Measurements from ENCODE around the gene NKAIN2. TPM values are rescaled to one million over a fixed set of nuclear protein-coding genes. Genes with fewer than 3 reads are reported as not detected.

NKAIN2 gene
- polyA plus RNA-seq, 10 donors, result 5.3 to 9.9 (median 7.2) TPM

- DNase-seq, result no peak
Measured at GRCh38 chr6:123806561-123806960, 2.9 kb downstream of the NKAIN2 start.

GRCh38 chr6:123808556-123808955 lies 4.9 kb downstream of the NKAIN2 start:
- no peak for DNase-seq

GRCh38 chr6:123810214-123810613 lies 6.5 kb downstream of the NKAIN2 start:
- DNase-seq, result no peak

- no peak for DNase-seq
Measured at GRCh38 chr6:123810948-123811347, 7.3 kb downstream of the NKAIN2 start.

- DNase-seq, result no peak
Measured at GRCh38 chr6:123811378-123811777, 7.7 kb downstream of the NKAIN2 start.

GRCh38 chr6:123812621-123813020 lies 9.0 kb downstream of the NKAIN2 start:
- DNase-seq, result no peak

GRCh38 chr6:123821112-123821511 lies 17.4 kb downstream of the NKAIN2 start:
- DNase-seq, result no peak

GRCh38 chr6:123829302-123829953 lies 25.8 kb downstream of the NKAIN2 start:
- DNase-seq, result peak in 1 of 3 donors; percentile 30

- no peak for DNase-seq
Measured at GRCh38 chr6:123830120-123830519, 26.5 kb downstream of the NKAIN2 start.

GRCh38 chr6:123838505-123839234 lies 35.0 kb downstream of the NKAIN2 start:
- no peak for DNase-seq

- no peak for DNase-seq
Measured at GRCh38 chr6:123841067-123841896, 37.6 kb downstream of the NKAIN2 start.

- DNase-seq, result no peak
Measured at GRCh38 chr6:123844011-123844410, 40.3 kb downstream of the NKAIN2 start.

- no peak for DNase-seq
Measured at GRCh38 chr6:123848347-123848746, 44.7 kb downstream of the NKAIN2 start.

GRCh38 chr6:123849406-123849805 lies 45.7 kb downstream of the NKAIN2 start:
- DNase-seq, result no peak

GRCh38 chr6:123850555-123850954 lies 46.9 kb downstream of the NKAIN2 start:
- no peak for DNase-seq

- DNase-seq, result no peak
Measured at GRCh38 chr6:123854201-123854600, 50.5 kb downstream of the NKAIN2 start.

- DNase-seq, result no peak
Measured at GRCh38 chr6:123855506-123855905, 51.8 kb downstream of the NKAIN2 start.

- no peak for DNase-seq
Measured at GRCh38 chr6:123859291-123859690, 55.6 kb downstream of the NKAIN2 start.

- DNase-seq, result peak; percentile 13 to 61 (median 36)
Measured at GRCh38 chr6:123869334-123869733, 65.7 kb downstream of the NKAIN2 start.

GRCh38 chr6:123873974-123874373 lies 70.3 kb downstream of the NKAIN2 start:
- no peak for DNase-seq

- DNase-seq, result no peak
Measured at GRCh38 chr6:123875784-123876183, 72.1 kb downstream of the NKAIN2 start.

GRCh38 chr6:123879749-123880148 lies 76.1 kb downstream of the NKAIN2 start:
- DNase-seq, result no peak

Data from muscle of back (tissue), 11 donors.